Progenitor cell of endocrine pancreas (in vitro differentiated cells): Measurements from ENCODE around the gene ARRB1. TPM values are rescaled to one million over a fixed set of nuclear protein-coding genes. Genes with fewer than 3 reads are reported as not detected.
A peak's percentile ranks its signal among the peaks of the same experiment; 100 is the strongest.

Experiments
- DNase-seq: peaks from one replicate; pipeline ENCODE4 v3.0.0; 2021; ENCODE audit warnings: low spot score; ENCODE audit not compliant: unreplicated experiment
- H3K27ac Mint-ChIP-seq: 2 replicates; pipeline ENCODE4 v1.8.0; 2021; ENCODE audit warnings: mild to moderate bottlenecking, moderate library complexity, mixed read lengths
- H3K27me3 Mint-ChIP-seq: 2 replicates; pipeline ENCODE4 v1.8.0; 2021; ENCODE audit warnings: mixed read lengths
- H3K36me3 Mint-ChIP-seq: 2 replicates; pipeline ENCODE4 v1.8.0; 2022; ENCODE audit warnings: mixed read lengths; ENCODE audit not compliant: insufficient read depth
- H3K4me1 Mint-ChIP-seq: 2 replicates; pipeline ENCODE4 v1.8.0; 2021; ENCODE audit warnings: low read depth, mixed read lengths
- H3K4me3 Mint-ChIP-seq: 2 replicates; pipeline ENCODE4 v1.8.0; 2021; ENCODE audit warnings: low read depth, mild to moderate bottlenecking, moderate library complexity, mixed read lengths
- H3K9me3 Mint-ChIP-seq: 2 replicates; pipeline ENCODE4 v1.8.0; 2021; ENCODE audit warnings: low read depth, mixed read lengths
- CTCF ChIP-seq: fragments of 200-600 bp; sonication (generic); IDR thresholded peaks from one replicate; pipeline ENCODE4 v1.5.0; 2021; ENCODE audit warnings: antibody characterized with exemption, mild to moderate bottlenecking; ENCODE audit not compliant: unreplicated experiment
- total RNA-seq: library from RNA; stranded (reverse); gene quantifications from 2 replicates; pipeline ENCODE4 v1.2.1, GENCODE V29; 2021

Gene ARRB1
- total RNA-seq, 1 donor from 2014 or later, result 32.5 TPM

GRCh38 chr11:75303544-75304224 lies 47.8 kb downstream of the ARRB1 start:
- Mint-ChIP-seq H3K4me3 (no peak overlapping the region), H3K27me3 (no peaks in the 10 kb centered on the region), H3K4me1 (peaks cover 21% of the 10 kb centered on the region), H3K27ac (peak overlapping the region; percentile 5), H3K9me3 (no peaks in the 10 kb centered on the region), H3K36me3 (no peaks in the 10 kb centered on the region)
- DNase-seq, result no peak
- no peak for TF ChIP-seq CTCF

- peaks cover 18% of the 10 kb centered on the region for H3K4me1 Mint-ChIP-seq
- H3K27ac Mint-ChIP-seq, result peak overlapping the region; percentile 92
- no peaks in the 10 kb centered on the region for H3K36me3 Mint-ChIP-seq
- no peaks in the 10 kb centered on the region for H3K9me3 Mint-ChIP-seq
- H3K27me3 Mint-ChIP-seq, result no peaks in the 10 kb centered on the region
- no peak for TF ChIP-seq CTCF
- no peak for DNase-seq
- no peak overlapping the region for H3K4me3 Mint-ChIP-seq
These were observed 49.1 kb downstream of the ARRB1 start for GRCh38 chr11:75302371-75302770.

DNA sequence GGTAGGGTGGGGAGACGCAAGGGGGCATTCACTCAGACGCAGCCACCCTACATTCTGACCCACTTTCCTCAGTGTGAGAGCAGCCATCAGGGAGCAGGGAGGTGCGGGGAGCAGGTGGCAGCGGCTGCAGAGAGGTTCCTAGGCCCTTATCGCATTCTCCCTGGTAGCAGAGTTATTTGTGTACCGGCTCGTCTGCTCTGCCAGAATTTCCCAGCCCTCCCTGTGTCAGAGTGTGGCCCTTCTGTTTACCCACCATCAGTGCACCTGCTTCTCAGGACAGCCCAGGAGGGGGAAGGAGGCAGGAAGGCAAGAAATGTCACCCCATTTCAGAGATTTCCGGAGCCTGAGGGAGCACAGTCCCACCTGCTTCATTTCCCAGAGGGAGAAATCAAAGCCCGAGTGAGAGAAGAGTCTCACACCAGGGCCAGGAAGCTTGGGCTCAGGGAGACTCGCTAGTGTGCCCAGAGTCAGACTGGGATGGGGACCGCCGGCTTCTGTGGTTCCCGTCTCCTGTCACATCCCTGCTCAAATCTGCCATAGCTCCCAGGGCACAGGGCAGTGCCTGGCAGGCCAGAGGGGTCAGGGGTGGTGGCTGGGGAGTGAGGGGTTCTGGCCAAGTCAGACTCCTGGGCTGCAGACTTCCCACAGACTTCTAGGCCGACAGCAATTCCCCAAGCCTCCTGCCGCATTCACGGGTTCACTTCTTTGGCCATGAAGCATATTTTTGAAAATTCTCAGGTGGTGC lies 49.7 kb downstream of the ARRB1 start:
- DNase-seq, result no peak
- peaks cover 18% of the 10 kb centered on the region for H3K4me1 Mint-ChIP-seq
- peaks cover 3% of the 10 kb centered on the region for H3K9me3 Mint-ChIP-seq
- peak overlapping the region; percentile 92 for H3K27ac Mint-ChIP-seq
- H3K27me3 Mint-ChIP-seq, result no peaks in the 10 kb centered on the region
- no peak for TF ChIP-seq CTCF
- no peaks in the 10 kb centered on the region for H3K36me3 Mint-ChIP-seq
- no peak overlapping the region for H3K4me3 Mint-ChIP-seq

DNA sequence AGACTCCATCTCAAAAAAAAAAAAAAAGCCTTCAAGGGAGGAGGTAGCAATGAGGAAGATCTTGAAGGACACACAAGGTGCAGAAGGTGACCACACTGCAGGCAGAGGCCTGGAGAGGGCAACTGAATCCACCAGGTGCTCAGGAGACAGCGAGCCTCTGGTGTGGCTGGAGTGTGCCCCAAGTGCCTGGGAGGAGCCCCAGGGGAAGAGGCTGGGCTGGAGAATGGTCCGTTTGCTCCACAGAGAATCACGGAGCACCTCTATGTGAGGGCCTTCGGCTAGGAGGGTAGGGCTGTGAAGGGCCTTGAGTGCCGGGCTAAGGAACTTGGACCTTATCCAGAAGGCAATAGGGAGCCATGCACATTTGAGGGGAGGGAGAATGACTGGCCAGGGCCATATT lies 50.3 kb downstream of the ARRB1 start:
- Mint-ChIP-seq H3K4me3 (no peak overlapping the region), H3K27ac (peak overlapping the region; percentile 92)

DNA sequence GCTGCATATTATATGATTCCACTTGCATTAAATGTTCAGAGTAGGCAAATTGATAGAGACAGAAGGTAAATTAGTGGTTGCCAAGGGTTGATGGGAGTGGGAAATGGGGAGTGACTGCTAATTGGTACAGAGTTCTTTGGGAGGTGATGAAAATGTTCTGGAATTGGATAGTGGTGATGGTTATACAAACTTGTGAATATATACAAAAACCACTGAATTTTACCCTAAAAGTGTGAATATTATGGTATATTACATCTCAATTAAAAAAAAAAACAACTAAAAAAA lies 52.5 kb downstream of the ARRB1 start:
- no peak overlapping the region for H3K4me3 Mint-ChIP-seq
- peaks cover 3% of the 10 kb centered on the region for H3K9me3 Mint-ChIP-seq
- no peaks in the 10 kb centered on the region for H3K27me3 Mint-ChIP-seq
- peaks cover 16% of the 10 kb centered on the region for H3K4me1 Mint-ChIP-seq
- H3K36me3 Mint-ChIP-seq, result peaks cover 4% of the 10 kb centered on the region
- no peak for DNase-seq
- H3K27ac Mint-ChIP-seq, result no peak overlapping the region
- TF ChIP-seq CTCF, result no peak

More for the DNA sequence above, 50.3 kb downstream of the ARRB1 start:
- H3K27me3 Mint-ChIP-seq, result no peaks in the 10 kb centered on the region
- peaks cover 3% of the 10 kb centered on the region for H3K9me3 Mint-ChIP-seq
- no peak for DNase-seq
- peaks cover 1% of the 10 kb centered on the region for H3K36me3 Mint-ChIP-seq
- H3K4me1 Mint-ChIP-seq, result peaks cover 18% of the 10 kb centered on the region
- no peak for TF ChIP-seq CTCF
